Activated T-cell treated with anti-CD3 and anti-CD28 coated beads for 24 hours (primary cell): Measurements from ENCODE around the gene CHD3.
"Not testable (repeated sequence)": the region's sequence is repeated elsewhere in the genome, so short reads cannot be mapped to it uniquely, and the experiment has no call there.

ENCODE experiments used
- DNase-seq: peaks from one replicate; pipeline ENCODE4 v3.0.0-alpha.2; 2020; ENCODE audit warnings: low read depth

CHD3 gene

GRCh38 chr17:7931709-7932482, 43.3 kb downstream of the CHD3 start, which contains the start of the genes CNTROB and TRAPPC1:
Gene CNTROB (plus strand): TSS chr17:7932206. CDS start chr17:7933080, 874 bp downstream.
Gene TRAPPC1 (minus strand): TSS chr17:7931946. CDS start chr17:7931829, 117 bp downstream.
- peak; percentile 99 for DNase-seq

- no peak for DNase-seq
Measured at GRCh38 chr17:7932483-7932891, 43.9 kb downstream of the CHD3 start.

GRCh38 chr17:7932949-7933348, 44.4 kb downstream of the CHD3 start:
- no peak for DNase-seq

- DNase-seq = no peak
Measured at GRCh38 chr17:7935859-7936258, 47.3 kb downstream of the CHD3 start.

- no peak for DNase-seq
Measured at GRCh38 chr17:7940034-7940433, 51.4 kb downstream of the CHD3 start.

GRCh38 chr17:7940743-7941142, 52.2 kb downstream of the CHD3 start:
- no peak for DNase-seq

- DNase-seq = no peak
Measured at GRCh38 chr17:7943291-7943690, 54.7 kb downstream of the CHD3 start.

- DNase-seq = no peak
Measured at GRCh38 chr17:7944326-7944725, 55.7 kb downstream of the CHD3 start.

GRCh38 chr17:7945651-7946050, 57.1 kb downstream of the CHD3 start:
- no peak for DNase-seq

- DNase-seq = no peak
Measured at GRCh38 chr17:7946441-7946840, 57.9 kb downstream of the CHD3 start.

GRCh38 chr17:7947651-7948050, 59.1 kb downstream of the CHD3 start:
- no peak for DNase-seq

- no peak for DNase-seq
Measured at GRCh38 chr17:7950578-7950977, 62.0 kb downstream of the CHD3 start.

- DNase-seq = peak; percentile 44
Measured at GRCh38 chr17:7951143-7951792, 62.7 kb downstream of the CHD3 start.

- DNase-seq = not testable (repeated sequence)
Measured at GRCh38 chr17:7953266-7953665, 64.7 kb downstream of the CHD3 start.

GRCh38 chr17:7955414-7956227, 67.0 kb downstream of the CHD3 start:
- no peak for DNase-seq

GRCh38 chr17:7956228-7956965, 67.8 kb downstream of the CHD3 start:
- no peak for DNase-seq

GRCh38 chr17:7959503-7960253, 71.1 kb downstream of the CHD3 start:
- no peak for DNase-seq

GRCh38 chr17:7961421-7961820, 72.8 kb downstream of the CHD3 start:
- DNase-seq = no peak
